Measurements from ENCODE around the gene SRPK3.

SRPK3 gene

GRCh38 chrX:153771415-153772315, 9.2 kb upstream of the SRPK3 start:
- no peak for DNase-seq

GRCh38 chrX:153772316-153773217, 8.3 kb upstream of the SRPK3 start:
- no peak for DNase-seq

GRCh38 chrX:153773218-153773611, 7.6 kb upstream of the SRPK3 start:
- DNase-seq: no peak

GRCh38 chrX:153773741-153774575, 6.9 kb upstream of the SRPK3 start:
- DNase-seq: no peak

DNA sequence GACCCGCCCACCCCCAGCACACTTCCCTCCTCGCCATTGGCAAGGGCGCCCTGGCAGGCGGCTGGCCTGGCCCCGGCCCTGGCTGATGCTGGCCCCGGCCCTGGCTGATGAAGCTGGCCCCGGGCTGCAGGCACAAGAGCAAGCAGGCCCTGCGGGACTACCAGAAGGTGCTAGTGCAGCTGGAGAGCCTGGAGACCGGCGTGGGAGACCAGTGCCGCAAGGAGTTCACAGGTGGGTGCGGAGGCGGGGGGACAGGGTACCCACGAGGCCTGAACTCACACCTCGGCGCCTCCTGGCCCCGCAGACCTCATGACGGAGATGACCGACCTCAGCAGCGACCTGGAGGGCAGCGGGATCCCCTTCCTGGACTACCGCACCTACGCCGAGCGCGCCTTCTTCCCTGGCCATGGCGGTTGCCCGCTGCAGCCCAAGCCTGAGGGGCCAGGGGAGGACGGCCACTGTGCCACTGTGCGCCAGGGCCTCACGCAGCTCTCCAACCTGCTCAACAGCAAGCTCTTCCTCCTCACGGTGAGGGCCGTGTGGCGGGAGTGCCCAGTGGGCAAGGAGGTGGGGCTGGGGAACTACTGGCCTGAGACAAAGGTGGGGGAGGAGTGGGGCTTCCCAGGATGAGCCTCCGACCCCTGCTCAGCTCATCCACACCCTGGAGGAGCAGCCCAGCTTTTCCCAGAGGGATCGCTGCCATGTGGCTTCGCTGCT, 6.1 kb upstream of the SRPK3 start:
- DNase-seq: no peak

DNA sequence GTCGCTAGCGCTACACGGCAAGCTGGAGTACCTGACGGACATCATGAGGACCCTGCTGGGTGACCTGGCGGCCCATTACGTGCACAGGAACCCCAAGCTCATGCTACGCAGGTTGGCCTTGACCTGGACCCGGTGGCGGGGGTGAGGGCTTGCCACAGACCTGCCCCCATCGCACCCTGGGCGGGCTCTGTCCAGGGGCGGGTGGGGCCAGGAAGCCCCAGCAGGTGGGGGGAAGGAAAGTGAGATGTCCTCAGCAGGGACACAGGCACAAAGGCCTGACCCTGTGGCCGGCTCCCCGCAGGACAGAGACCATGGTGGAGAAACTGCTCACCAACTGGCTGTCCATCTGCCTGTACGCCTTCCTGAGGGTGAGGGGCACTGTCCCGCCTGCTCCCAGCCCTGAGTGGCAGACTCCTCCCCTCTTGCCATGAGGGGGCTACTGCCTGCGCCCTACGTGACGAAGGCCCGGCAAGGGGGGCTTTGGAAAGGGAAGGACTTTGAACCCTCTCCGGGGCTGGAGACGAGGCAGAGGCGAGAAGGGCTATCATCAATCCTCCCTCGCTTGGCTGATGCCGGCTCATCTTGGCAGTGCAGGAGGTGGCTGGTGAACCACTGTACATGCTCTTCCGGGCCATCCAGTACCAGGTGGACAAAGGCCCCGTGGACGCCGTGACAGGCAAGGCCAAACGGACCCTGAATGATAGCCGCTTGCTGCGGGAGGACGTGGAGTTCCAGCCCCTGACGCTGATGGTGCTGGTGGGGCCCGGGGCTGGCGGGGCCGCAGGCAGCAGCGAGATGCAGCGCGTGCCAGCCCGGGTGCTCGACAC, 5.3 kb upstream of the SRPK3 start:
- DNase-seq: no peak

- DNase-seq: no peak
Observed at GRCh38 chrX:153776120-153776599, 4.7 kb upstream of the SRPK3 start.

DNA sequence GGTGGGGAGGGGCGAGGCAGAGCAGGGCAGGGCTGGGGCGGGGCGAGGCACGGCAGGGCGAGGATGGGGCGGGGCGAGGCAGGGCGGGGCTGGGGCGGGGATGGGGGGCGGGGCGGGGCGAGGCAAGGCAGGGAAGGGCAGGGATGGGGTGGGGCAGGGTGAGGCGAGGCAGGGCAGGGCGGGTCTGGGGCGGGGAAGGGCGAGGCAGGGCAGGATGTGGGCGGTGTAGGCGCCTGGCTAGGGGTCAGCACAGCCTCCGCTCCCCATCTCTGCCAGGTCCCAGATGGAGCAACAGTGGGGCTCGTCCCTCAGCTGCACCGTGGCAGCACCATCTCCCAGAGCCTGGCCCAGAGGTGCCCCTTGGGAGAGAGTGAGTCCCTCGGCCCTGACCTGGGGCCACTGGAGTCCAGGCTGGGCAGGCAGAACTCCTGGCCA, 4.2 kb upstream of the SRPK3 start:
- DNase-seq: no peak

DNA sequence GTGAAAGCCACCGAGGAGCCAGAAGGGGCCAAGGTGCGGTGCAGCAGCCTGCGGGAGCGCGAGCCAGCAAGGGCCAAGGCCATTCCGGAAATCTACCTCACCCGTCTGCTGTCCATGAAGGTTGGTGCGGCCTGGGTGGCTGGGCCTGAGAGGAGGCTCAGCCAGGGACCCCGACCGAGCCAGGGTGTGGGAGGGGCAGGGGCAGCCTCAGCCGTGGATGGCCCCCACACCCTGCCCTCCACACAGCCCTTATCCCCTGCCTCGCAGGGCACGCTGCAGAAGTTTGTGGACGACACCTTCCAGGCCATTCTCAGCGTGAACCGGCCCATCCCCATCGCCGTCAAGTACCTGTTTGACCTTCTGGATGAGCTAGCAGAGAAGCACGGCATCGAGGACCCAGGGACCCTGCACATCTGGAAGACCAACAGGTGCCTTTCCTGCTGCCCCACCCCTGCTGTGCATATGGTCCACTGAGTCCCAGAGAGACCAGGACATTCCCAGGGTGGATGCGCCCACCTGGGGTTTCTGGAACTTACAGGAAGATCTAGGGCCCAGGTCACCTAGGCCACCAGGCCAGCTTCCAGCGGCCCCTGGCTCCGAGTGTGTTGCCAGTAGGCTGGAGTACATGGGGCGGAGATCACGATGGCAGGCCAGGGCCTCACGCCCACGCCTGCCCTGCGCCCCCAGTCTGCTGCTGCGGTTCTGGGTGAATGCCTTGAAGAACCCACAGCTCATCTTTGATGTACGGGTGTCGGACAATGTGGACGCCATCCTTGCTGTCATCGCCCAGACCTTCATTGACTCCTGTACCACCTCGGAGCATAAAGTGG, 3.4 kb upstream of the SRPK3 start:
- DNase-seq: no peak

GRCh38 chrX:153778181-153778580, 2.7 kb upstream of the SRPK3 start:
- no peak for DNase-seq

DNA sequence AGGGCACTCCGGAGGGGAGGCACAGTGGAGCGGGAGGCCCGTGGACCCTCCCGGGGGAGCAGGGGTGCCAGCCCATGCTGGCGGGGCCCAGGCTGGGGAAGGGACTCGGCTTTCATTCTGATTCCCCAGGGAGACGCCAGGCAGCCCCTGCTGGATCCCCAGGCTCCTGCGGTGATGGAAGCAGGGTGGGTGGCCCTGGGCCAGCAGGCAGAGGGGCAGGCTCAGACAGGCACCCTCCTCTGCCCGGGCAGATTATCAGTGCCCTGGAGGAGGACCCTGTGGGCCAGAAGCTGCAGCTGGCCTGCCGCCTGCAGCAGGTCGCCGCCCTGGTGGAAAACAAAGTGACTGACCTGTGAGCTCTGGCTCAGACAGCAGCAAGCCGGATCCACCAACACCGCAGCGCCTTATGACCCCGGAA, 2.1 kb upstream of the SRPK3 start:
- no peak for DNase-seq

DNA sequence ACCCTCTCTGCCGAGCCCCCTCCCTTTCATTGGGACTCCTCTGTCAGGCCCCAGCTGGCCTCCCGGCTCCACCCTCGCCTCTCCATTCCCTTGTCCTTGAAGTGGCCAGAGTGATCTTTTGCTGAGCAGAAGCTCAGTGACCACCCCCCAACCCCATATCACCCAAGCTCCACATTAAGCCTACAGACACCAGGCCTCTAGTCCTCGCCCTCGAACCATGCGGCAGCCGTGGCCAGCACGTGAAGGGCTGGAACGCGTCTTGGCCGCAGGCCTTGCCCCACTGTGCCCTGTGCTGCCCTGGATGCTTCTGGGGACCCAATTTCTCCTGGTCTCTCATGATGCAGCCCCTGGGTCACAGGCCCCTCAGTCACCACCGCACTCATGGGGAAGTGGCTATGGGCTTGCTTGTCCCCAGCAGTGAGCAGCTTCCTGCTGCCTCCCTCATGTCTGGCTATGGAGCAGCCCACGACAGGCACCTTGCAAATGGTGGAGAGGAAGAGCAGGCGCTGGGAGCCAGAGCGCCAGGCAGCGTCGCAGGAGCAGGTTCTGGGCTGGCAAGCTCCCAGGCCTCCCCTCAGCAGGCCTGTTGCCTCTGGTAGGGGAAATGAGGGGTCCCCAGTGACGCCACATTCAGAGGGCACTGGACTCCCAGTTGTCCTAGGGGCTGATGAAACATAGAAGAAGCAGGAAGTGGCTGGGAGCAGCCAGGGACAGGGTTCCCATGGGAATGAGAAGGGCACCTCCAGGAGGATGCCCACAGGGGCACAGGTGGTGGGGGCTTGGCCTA, 757 bp upstream of the SRPK3 start:
- no peak for DNase-seq

DNA sequence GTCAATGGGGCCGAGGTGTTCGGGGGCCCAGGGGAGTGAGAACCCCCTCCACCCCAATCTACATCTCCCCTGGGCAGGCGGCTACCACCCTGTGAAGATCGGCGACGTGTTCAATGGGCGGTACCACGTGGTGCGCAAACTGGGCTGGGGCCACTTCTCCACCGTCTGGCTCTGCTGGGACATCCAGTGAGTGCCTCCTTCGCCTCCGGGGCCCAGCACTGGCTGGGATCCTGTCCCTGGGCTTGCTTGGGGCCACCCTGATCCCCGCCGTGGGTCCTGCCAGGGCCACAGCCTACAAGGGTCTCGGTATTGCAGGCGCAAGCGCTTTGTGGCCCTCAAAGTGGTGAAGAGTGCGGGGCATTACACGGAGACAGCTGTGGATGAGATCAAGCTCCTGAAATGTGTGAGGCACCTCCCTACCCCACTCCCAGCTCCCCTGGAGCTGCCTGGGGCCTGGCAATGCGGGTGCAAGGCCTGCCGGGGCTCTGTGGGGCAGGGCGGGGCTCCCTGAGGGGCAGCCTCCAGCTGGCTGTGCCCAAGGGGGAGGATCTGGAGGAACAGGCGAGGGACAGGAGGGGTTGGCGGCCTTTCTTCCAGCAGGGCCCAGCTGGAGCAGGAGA, 697 bp downstream of the SRPK3 start:
- peak in 2 of 14 donors; percentile 35 to 40 for DNase-seq

GRCh38 chrX:153782313-153782712, 1.5 kb downstream of the SRPK3 start:
- no peak for DNase-seq

DNA sequence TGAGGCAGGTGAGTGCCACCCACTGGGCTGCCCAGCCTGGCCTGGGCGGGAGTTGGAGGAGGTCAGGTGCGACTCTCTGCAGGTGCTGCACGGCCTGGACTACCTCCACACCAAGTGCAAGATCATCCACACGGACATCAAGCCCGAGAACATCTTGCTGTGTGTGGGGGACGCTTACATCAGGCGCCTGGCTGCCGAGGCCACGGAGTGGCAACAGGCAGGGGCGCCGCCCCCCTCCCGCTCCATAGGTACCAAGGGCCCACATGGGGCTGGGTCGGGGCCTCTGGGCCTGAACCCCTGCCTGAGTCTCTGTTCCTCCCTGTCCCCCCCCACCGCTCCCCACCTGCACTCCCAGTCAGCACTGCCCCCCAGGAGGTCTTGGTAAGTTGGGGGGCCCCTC, 2.0 kb downstream of the SRPK3 start:
- no peak for DNase-seq

DNA sequence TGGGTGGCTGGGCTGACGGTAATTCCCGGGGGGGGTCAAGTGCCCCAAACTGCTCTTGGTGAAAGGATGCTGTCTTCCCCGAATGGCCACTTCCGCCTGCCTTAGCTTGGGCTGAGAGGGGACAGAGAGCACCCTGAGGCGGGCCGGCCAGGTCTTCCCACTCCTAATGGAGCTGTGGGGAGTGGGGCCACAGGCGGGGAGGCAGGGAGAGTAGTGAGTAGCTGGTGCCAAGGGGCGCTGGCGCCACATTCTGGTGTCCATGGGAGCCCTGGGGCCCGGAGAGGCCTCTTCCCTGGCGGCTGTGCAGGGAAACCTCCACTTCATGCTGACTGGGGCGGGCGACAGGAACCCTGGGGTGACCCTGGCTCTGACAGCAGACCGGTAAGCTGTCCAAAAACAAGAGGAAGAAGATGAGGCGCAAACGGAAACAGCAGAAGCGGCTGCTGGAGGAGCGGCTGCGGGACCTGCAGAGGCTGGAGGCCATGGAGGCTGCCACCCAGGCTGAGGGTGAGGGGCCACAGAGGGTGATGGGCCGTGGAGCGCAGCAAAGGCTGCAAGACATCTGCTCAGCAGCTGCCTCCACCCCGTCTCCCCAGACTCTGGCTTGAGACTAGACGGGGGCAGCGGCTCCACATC, 2.7 kb downstream of the SRPK3 start:
- DNase-seq: no peak

- no peak for DNase-seq
Observed at GRCh38 chrX:153784325-153784967, 3.6 kb downstream of the SRPK3 start.
